DND-41 (cell line): ENCODE data around the gene DYRK1B.

Experiments
- ATAC-seq: fragments of 200-7000 bp; cut with Tn5 transposase; 3 replicates; pipeline ENCODE4 v1.9.1; 2021; ENCODE audit warnings: low read depth; ENCODE audit not compliant: insufficient read depth
- DNase-seq: peaks from one replicate; pipeline ENCODE4 v3.0.0-alpha.2; 2020
- H2AFZ ChIP-seq: 2 replicates; pipeline ENCODE4 v1.6.0; 2012; ENCODE audit warnings: low read depth, low read length
- H3K27ac ChIP-seq: 2 replicates; pipeline ENCODE4 v1.5.1; 2012; ENCODE audit warnings: low read length, inconsistent platforms
- H3K27me3 ChIP-seq: fragments of 200-600 bp; sonication (generic); 2 replicates; pipeline ENCODE4 v1.6.0; 2012; ENCODE audit warnings: low read length, mild to moderate bottlenecking, inconsistent platforms; ENCODE audit not compliant: insufficient read depth, poor library complexity
- H3K36me3 ChIP-seq: 2 replicates; pipeline ENCODE4 v1.5.1; 2012; ENCODE audit warnings: low read length, inconsistent platforms; ENCODE audit not compliant: insufficient read depth
- H3K4me1 ChIP-seq: 2 replicates; pipeline ENCODE4 v1.5.1; 2012; ENCODE audit warnings: mild to moderate bottlenecking, low read length; ENCODE audit not compliant: insufficient read depth
- H3K4me2 ChIP-seq: 2 replicates; pipeline ENCODE4 v1.6.0; 2012; ENCODE audit warnings: mild to moderate bottlenecking, moderate library complexity, low read length, inconsistent platforms; ENCODE audit not compliant: insufficient read depth
- H3K4me3 ChIP-seq, 2 experiments: fragments of 200-600 bp in 1 of 2; shearing (Covaris generic) in 1 of 2; 2 replicates each; pipeline ENCODE4 v1.5.1; 2012 to 2016; ENCODE audit warnings: inconsistent platforms in 2 of 2, low read length in 2 of 2, mild to moderate bottlenecking in 2 of 2, low read depth in 1 of 2, moderate library complexity in 1 of 2
- H3K79me2 ChIP-seq: 2 replicates; pipeline ENCODE4 v1.6.0; 2012; ENCODE audit warnings: low read length, inconsistent platforms; ENCODE audit not compliant: insufficient read depth
- H3K9ac ChIP-seq: 2 replicates; pipeline ENCODE4 v1.6.0; 2012; ENCODE audit warnings: low read depth, mild to moderate bottlenecking, inconsistent platforms, low read length, moderate library complexity
- H3K9me3 ChIP-seq: 2 replicates; pipeline ENCODE4 v1.5.1; 2012; ENCODE audit warnings: low read length, moderate library complexity, mild to moderate bottlenecking, inconsistent platforms; ENCODE audit not compliant: insufficient read depth, severe bottlenecking
- H4K20me1 ChIP-seq: 2 replicates; pipeline ENCODE4 v1.6.0; 2012; ENCODE audit warnings: low read length; ENCODE audit not compliant: insufficient read depth
- CTCF ChIP-seq: IDR thresholded peaks from 2 replicates; pipeline ENCODE4 v1.5.1; 2012; ENCODE audit warnings: borderline replicate concordance, low read length, moderate library complexity, mild to moderate bottlenecking; ENCODE audit not compliant: poor library complexity, severe bottlenecking; ENCODE audit errors: extremely low read depth
- EZH2 ChIP-seq: IDR thresholded peaks from 3 replicates; pipeline ENCODE4 v1.6.1; 2012; ENCODE audit warnings: borderline replicate concordance, low read depth, mild to moderate bottlenecking, moderate library complexity, low read length, inconsistent platforms; ENCODE audit not compliant: severe bottlenecking

Gene DYRK1B

DNA sequence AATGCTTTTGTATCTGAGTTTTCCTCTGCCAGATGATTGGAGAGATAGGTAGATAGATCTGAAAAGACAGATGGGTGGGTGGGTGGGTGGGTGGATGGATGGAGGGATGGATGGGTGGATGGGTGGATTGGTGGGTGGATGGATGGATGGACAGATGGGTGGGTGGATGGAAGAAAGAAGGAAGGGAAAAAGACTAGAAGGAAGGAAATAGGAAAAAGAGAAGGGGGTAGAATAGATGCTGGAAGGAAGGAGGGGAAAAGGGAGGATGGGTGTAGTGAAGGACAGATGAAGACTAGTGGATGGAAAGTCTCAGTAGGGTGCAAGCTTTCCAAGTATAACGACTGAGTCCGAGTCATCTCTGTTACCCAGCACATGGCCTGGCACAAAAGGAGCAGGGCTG is 31.2 kb upstream of the DYRK1B start:
- no peak for ATAC-seq

DNA sequence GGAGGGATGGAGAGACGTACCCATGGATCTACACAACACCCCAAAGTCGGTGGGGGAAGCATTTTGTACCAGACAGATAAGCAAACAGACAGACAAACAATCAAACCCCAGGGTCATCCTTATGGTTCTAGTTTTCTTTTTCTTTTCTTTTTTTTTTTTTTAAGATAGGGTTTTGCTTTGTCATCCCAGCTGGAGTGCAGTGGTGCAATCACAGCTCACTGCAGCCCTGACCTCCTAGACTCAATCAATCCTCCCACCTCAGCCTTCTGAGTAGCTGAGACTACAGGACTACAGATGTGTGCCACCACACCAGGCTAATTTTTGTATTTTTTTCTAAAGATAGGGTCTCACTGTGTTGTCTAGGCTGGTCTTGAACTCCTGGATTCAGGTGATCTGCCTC is 30.2 kb upstream of the DYRK1B start:
- H3K9me3 ChIP-seq = no peaks in the 10 kb centered on the region
- H3K27ac ChIP-seq = no peak overlapping the region
- TF ChIP-seq CTCF = no peak
- no peak for TF ChIP-seq EZH2
- peaks cover 5% of the 10 kb centered on the region for H3K4me1 ChIP-seq
- no peaks in the 10 kb centered on the region for H3K36me3 ChIP-seq
- H4K20me1 ChIP-seq = no peaks in the 10 kb centered on the region
- no peaks in the 10 kb centered on the region for H3K27me3 ChIP-seq
- H3K4me3 ChIP-seq = no peak overlapping the region
- H2AFZ ChIP-seq = no peak overlapping the region
- ATAC-seq = no peak
- DNase-seq = no peak
- no peaks in the 10 kb centered on the region for H3K79me2 ChIP-seq
- H3K9ac ChIP-seq = no peak overlapping the region
- H3K4me2 ChIP-seq = no peak overlapping the region

More for the DNA sequence above, 31.2 kb upstream of the DYRK1B start:
- H2AFZ ChIP-seq = no peak overlapping the region
- H3K9me3 ChIP-seq = no peaks in the 10 kb centered on the region
- H3K27ac ChIP-seq = no peak overlapping the region
- no peak overlapping the region for H3K4me2 ChIP-seq
- no peaks in the 10 kb centered on the region for H4K20me1 ChIP-seq
- no peak overlapping the region for H3K4me3 ChIP-seq
- H3K79me2 ChIP-seq = no peaks in the 10 kb centered on the region
- no peak for DNase-seq
- no peaks in the 10 kb centered on the region for H3K27me3 ChIP-seq
- no peaks in the 10 kb centered on the region for H3K36me3 ChIP-seq
- H3K4me1 ChIP-seq = no peaks in the 10 kb centered on the region
- no peak overlapping the region for H3K9ac ChIP-seq
- TF ChIP-seq CTCF = no peak
- TF ChIP-seq EZH2 = no peak

GRCh38 chr19:39858541-39858940 is 24.6 kb upstream of the DYRK1B start:
- TF ChIP-seq EZH2 = no peak
- peak; percentile 32 for TF ChIP-seq CTCF
- peak overlapping the region in 1 of 2 experiments; percentile 50; a peak in 2 of 4 replicates for H3K4me3 ChIP-seq
- DNase-seq (peak; percentile 88), ATAC-seq (peak; percentile 99)
- H3K9ac ChIP-seq = peak overlapping the region; percentile 48
- peaks cover 15% of the 10 kb centered on the region for H3K4me1 ChIP-seq
- H3K27ac ChIP-seq = peak overlapping the region; percentile 73
- H2AFZ ChIP-seq = peak overlapping the region; percentile 76
- H3K27me3 ChIP-seq = no peaks in the 10 kb centered on the region
- H3K79me2 ChIP-seq = no peaks in the 10 kb centered on the region
- peak overlapping the region; percentile 61 for H3K4me2 ChIP-seq
- no peaks in the 10 kb centered on the region for H4K20me1 ChIP-seq
- no peaks in the 10 kb centered on the region for H3K36me3 ChIP-seq
- no peaks in the 10 kb centered on the region for H3K9me3 ChIP-seq

DNA sequence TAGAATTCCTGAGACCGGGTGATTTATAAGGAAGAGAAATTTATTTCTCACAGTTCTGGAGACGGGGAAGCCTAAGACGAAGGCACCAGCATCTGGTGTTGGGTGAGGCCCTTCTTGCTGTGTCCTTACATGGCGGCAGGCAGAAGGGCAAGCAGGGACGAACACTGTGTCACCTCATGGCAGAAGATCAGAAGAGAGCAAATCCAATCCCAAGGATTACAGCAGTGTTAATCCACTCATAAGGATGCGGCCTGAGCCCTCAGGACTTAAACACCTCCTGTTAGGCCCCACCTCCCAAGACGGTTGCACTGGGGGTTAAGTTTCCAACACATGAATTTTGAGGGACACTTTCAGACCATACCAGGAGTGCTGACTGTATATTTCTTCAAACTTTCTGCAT is 18.9 kb upstream of the DYRK1B start:
- Histone ChIP-seq H3K36me3 (no peaks in the 10 kb centered on the region), H3K27ac (no peak overlapping the region)
- DNase-seq = no peak

More for the DNA sequence above, 18.9 kb upstream of the DYRK1B start:
- H3K4me3 ChIP-seq = no peak overlapping the region
- H4K20me1 ChIP-seq = no peaks in the 10 kb centered on the region
- no peaks in the 10 kb centered on the region for H3K9me3 ChIP-seq
- H3K79me2 ChIP-seq = no peaks in the 10 kb centered on the region
- TF ChIP-seq EZH2 (no peak), CTCF (no peak)
- no peak overlapping the region for H3K9ac ChIP-seq
- H2AFZ ChIP-seq = no peak overlapping the region
- H3K4me1 ChIP-seq = no peaks in the 10 kb centered on the region
- ATAC-seq = no peak
- no peak overlapping the region for H3K4me2 ChIP-seq
- no peaks in the 10 kb centered on the region for H3K27me3 ChIP-seq
